GM20000 (cell line): Measurements from ENCODE around the gene ERAS.

Experiments used
- DNase-seq: peaks from one replicate; pipeline ENCODE4 v3.0.0; 2012; ENCODE audit warnings: low spot score
- TF ChIP-seq, protein P1 (sequence below): IDR thresholded peaks from 2 replicates; pipeline ENCODE4 v1.5.1; 2012; ENCODE audit warnings: mild to moderate bottlenecking, control low read depth; ENCODE audit errors: extremely low read depth, missing control alignments

The ERAS gene

DNA sequence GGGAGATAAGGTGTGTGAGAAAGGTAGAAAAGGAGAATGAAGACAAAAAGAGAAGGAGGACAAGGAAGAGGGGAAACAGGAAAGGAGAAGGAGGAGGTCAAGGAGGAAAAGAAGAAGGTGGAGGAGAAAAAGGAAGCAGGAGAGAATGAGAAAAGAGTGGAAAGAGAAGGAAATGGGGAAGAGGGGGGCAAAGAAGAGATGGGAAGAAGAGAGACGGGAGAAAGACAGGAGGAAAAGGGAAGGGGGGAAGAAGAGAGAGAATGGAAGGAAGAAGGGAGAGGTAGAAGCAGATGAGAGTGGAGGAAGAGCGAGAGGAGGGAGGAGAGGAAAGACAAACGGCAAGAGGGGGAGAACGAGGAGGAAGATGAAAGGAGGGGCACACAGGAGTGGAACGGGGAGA lies 35.8 kb upstream of the ERAS start:
- TF ChIP-seq, protein P1, sequence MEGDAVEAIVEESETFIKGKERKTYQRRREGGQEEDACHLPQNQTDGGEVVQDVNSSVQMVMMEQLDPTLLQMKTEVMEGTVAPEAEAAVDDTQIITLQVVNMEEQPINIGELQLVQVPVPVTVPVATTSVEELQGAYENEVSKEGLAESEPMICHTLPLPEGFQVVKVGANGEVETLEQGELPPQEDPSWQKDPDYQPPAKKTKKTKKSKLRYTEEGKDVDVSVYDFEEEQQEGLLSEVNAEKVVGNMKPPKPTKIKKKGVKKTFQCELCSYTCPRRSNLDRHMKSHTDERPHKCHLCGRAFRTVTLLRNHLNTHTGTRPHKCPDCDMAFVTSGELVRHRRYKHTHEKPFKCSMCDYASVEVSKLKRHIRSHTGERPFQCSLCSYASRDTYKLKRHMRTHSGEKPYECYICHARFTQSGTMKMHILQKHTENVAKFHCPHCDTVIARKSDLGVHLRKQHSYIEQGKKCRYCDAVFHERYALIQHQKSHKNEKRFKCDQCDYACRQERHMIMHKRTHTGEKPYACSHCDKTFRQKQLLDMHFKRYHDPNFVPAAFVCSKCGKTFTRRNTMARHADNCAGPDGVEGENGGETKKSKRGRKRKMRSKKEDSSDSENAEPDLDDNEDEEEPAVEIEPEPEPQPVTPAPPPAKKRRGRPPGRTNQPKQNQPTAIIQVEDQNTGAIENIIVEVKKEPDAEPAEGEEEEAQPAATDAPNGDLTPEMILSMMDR: no peak
- DNase-seq: no peak

DNA sequence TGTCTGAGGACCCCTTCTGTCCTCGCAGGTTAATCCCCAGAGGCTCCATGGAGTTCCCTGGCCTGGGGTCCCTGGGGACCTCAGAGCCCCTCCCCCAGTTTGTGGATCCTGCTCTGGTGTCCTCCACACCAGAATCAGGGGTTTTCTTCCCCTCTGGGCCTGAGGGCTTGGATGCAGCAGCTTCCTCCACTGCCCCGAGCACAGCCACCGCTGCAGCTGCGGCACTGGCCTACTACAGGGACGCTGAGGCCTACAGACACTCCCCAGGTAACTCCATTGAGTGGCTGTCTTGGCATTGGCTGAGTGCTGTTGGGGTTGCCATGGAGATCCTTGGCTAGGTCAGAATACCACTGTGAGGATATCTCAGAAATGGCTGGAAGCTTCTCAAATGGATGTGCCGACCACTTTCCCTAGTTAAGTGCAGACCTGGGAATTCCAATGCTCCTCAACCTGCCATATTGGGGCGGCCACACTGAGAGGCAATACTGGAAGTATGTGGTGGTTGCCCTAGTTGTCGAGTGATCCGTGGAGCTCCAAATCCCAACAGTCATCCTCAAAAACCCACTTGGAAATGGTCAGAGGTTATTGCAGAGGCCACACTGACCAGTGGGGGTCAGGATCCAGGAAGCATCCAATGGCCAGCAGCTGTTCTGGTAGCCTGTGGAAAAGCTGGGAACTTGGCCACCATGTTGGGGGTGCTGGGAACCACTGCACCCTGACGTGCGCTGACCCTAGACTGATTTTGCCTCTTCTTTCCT lies 35.1 kb upstream of the ERAS start:
- DNase-seq: no peak
- TF ChIP-seq, protein P1: no peak

DNA sequence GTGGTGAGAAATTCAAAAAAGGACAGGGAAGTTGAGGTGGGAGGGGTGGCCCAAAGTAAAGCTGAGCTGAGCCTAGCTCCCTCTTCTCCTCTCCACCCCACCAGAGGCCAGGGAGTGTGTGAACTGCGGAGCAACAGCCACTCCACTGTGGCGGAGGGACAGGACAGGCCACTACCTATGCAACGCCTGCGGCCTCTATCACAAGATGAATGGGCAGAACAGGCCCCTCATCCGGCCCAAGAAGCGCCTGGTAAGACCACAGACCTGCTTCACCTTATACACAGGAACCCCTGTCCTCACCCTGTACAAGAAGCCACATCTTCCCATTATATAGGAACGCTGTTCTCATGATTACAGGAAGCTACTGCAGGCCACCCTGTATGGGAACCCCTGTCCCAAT lies 34.1 kb upstream of the ERAS start:
- no peak for DNase-seq

DNA sequence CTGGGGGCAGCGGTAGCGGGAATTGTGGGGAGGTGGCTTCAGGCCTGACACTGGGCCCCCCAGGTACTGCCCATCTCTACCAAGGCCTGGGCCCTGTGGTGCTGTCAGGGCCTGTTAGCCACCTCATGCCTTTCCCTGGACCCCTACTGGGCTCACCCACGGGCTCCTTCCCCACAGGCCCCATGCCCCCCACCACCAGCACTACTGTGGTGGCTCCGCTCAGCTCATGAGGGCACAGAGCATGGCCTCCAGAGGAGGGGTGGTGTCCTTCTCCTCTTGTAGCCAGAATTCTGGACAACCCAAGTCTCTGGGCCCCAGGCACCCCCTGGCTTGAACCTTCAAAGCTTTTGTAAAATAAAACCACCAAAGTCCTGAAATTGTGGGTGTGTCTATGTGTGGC lies 32.4 kb upstream of the ERAS start:
- no peak for DNase-seq
- TF ChIP-seq, protein P1: no peak

More for the DNA sequence above, 34.1 kb upstream of the ERAS start:
- TF ChIP-seq, protein P1: no peak

DNA sequence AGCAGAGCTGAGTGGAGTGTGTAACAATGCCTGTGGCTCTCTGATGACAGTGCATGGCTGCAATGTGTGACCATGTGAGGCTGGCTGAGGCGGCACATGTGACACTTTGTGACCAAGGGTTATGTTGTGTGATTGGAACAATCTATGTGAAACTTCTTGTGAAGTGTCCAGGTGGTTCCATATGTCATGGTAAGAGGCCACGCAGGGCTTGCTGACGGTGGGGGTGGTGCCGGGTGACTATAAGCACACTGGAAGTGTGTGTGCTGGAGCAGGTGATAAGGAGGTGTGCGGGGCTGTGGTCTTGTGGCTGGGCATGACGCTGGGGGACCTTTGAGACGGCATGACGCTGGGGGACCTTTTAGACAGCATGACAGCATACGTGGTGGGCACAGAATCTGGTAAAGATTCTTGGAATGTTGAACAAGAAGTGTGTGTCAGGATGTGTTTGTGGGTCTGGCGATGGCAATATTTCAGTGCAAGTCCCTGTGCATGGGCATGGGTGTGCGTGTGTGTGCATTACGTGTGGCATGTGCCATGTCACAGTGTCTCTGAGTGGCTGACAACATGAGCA lies 31.9 kb upstream of the ERAS start:
- DNase-seq: no peak
- TF ChIP-seq, protein P1: no peak

DNA sequence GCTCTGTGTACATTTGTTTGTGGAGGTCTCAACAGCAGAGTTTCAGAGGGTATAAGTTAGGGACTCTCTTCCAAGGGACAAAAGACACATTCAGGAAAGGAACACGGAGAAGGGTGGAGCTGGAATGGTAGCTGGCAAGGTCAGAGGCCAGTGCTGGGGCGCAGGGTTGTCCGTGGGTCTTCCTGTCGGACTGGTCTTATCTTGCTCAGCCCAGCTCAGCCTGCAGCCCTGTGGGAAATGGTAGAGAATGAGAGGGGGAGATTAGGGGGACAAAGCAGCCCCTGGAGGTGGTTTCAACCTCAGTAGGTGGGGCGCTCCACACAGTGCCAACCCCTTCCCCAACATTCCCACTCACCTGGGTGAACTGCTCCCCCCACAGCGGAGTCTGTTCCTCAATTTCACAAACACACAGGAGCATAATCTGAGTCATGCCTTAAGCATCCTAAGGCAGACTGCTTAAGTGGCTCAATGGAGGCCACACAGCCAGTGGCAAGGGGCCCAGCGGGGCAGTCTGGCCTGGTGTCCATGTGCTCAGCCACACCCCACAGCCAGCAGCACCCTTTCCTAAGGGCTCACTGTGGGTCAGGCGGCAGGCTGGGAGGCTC lies 31.3 kb upstream of the ERAS start:
- DNase-seq: no peak
- TF ChIP-seq, protein P1: no peak

DNA sequence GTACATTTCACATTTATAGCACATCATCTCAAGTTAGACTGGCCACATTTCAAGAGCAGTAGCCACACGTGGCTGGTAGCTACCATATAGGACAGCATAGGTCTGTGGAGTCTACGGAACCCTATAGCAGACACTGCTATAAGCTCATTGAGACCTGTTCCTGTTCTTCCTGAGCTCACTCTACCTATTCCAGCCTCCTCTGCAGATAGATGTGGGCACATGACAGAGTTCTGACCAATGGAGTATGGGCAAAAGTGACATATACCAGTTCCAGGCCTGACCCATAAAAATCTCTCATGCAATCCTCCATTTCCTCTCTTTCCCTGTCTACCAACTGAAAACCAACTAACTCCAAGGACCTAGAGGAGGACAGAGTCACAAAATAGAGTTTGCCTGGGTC lies 28.0 kb upstream of the ERAS start:
- TF ChIP-seq, protein P1: no peak
- DNase-seq: no peak
